GM20000 (cell line): ENCODE data around the gene SLC30A3.

ENCODE experiments used
- DNase-seq: peaks from one replicate; pipeline ENCODE4 v3.0.0; 2012; ENCODE audit warnings: low spot score
- TF ChIP-seq, protein P1 (sequence below): IDR thresholded peaks from 2 replicates; pipeline ENCODE4 v1.5.1; 2012; ENCODE audit warnings: mild to moderate bottlenecking, control low read depth; ENCODE audit errors: extremely low read depth, missing control alignments

The SLC30A3 gene

DNA sequence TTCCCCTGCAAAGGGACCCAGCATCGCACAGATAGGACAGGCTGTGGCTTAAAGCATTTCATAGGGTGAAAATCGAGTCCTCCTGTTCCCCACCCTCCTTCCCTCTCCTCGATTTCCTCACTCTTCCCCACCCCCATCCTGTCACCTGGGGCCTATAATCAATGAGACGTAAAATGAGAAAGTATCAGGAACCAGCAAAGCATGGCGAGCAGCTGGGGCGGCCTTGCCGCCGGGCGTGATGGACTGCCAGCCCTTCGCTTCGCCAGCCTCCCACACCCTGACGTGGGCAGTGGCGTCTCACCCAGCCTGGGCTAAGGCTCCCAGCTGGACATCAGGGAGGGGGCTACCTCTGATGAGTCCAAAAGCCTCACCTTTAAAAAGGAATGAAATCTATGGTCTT, 11.1 kb downstream of the SLC30A3 start:
- no peak for DNase-seq
- TF ChIP-seq, protein P1, sequence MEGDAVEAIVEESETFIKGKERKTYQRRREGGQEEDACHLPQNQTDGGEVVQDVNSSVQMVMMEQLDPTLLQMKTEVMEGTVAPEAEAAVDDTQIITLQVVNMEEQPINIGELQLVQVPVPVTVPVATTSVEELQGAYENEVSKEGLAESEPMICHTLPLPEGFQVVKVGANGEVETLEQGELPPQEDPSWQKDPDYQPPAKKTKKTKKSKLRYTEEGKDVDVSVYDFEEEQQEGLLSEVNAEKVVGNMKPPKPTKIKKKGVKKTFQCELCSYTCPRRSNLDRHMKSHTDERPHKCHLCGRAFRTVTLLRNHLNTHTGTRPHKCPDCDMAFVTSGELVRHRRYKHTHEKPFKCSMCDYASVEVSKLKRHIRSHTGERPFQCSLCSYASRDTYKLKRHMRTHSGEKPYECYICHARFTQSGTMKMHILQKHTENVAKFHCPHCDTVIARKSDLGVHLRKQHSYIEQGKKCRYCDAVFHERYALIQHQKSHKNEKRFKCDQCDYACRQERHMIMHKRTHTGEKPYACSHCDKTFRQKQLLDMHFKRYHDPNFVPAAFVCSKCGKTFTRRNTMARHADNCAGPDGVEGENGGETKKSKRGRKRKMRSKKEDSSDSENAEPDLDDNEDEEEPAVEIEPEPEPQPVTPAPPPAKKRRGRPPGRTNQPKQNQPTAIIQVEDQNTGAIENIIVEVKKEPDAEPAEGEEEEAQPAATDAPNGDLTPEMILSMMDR: no peak

DNA sequence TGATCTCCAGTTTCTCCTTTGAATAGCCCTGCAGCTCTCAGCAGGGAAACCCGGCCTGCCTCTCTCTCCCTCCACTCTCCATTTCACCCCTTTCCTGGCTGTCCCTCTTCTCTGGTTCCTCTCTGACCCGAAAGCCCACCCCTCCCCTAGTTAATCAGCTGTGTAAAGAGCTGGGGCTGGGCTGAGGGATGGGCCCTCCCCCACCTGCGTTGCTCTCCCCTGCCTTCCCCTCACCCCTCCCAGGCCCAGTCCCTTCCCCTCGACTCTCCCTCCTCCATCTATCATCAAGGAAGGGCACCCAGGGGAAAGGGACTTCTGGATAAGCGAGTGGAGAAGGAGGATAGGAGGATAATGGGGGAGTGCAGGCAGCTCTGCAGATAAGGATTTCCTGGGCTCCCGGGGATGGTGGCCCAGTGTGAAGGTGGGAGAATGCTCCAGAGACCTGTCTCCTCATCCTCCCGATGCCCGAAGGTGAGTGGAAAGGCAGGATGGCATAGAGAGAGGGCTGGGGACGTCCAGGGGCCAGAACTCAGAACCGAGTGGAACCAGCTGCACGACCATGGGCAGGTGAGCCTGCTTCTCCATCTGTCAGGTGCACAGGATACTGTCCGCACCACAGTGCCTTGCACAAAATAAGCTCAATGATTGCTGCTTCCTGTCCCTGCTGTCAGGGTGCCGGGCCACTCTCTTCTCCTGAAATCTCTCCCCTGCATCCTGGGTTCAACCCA, 12.0 kb downstream of the SLC30A3 start:
- TF ChIP-seq, protein P1: no peak
- DNase-seq: no peak

DNA sequence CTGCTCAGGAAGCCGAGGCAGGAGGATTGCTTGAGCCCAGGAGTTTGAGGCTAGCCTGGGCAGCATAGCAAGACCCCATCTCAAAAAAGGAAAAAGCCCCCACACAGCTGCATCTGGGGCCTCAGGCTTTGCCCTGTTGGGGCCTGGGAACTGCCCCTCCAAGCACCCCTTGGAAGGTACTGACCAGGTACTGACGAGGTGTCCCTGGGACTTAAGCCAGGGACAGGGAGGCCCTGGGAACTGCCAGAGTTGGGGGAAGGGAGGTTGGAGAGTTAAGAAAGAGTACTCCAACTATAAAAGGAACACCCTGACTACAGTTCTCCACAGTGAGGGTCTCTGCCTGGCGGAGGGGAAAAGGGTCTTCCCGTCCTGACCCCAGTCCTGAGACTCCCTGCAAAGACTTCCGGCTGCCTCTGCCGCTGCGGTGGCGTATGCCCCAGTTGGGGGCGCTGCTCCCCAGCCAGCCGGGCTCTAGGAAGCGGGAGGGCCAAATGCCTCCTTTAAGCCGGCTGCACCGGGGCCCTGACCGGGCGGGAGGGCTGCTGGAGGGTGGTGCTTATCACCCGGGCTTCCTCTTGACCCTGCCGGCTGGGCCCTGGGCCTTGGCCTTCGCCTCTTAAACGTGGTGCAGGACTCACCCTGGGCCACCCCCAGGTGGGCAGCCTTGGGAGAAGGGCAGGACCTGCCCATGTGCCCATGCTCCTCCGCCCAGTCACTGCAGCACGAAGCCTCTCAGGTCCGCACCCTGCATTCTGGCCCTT, 12.8 kb downstream of the SLC30A3 start:
- peak; percentile 83 for DNase-seq
- TF ChIP-seq, protein P1: peak; percentile 65

DNA sequence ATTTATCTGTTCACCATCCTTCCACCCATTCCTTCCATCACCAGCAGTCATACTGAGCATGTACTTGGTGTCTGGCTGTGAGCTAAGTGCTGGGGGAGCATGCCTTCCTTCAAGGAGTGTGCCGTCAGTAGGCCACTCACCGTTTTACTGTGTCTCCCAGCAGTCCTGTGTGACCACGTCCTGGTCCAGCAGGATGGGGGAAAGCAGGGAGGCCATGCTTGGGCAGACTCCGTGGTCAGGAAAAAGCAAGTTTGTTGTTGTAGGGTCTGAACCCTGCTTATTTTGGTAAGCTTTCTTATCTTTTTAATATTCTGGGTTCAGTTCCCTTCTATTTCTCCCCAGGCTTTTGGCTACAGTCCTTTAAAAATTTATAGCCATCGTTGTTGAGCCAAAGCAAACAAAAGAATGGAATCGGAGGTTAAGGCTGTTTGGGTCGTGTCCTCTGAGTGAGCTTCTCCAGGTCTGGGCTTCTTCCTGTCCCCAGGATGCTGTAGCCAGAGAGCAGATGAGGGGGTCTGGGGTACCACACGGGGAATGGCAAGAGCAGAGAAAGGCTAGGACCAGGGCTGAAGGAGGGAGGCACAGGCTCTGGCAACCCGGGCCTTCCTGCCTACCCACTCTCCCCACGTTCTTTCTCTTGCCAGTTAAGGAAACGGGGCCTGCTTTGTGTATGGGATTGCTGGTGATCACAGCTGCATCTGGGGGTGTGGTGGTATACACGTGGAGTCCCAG, 13.5 kb downstream of the SLC30A3 start:
- TF ChIP-seq, protein P1: no peak
- DNase-seq: no peak

DNA sequence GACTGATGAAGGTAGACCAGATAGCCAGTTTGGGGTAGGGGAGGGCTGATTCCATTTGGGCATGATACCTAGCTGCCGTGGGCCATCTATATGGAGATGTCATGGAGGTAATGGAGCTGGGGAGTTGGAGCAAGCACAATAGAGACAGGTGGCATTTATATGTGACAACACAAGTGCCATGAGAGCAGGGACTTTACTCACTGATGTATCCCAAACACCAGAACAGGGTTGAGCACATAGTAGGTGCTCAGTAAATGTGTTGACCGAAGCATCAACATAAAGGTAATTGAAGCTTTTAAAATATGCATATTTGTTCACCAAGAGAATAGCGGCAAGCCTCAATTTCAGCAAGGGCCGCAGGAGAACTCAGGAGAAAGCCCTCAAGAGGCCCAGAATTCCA, 15.0 kb downstream of the SLC30A3 start:
- DNase-seq: no peak
- TF ChIP-seq, protein P1: no peak

DNA sequence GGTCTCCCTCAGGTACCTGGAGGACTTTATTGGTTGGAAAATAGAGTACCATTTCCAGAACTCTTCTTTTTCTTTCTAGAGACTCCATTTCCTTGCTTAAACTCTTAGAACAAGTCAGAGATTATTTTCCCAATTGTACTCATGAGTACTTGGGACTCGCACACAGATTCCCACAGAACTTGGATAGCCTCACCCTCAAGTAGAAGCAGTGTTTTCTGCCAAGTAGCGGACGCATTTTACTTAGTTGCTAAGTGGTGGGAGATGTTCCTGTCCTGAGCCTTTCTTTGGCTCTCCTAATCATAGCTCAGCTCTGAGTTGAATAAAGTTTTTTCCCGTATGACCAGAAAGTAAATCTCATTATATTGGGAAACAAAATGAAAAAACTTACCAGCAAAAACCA, 17.2 kb downstream of the SLC30A3 start:
- no peak for DNase-seq
- TF ChIP-seq, protein P1: no peak

DNA sequence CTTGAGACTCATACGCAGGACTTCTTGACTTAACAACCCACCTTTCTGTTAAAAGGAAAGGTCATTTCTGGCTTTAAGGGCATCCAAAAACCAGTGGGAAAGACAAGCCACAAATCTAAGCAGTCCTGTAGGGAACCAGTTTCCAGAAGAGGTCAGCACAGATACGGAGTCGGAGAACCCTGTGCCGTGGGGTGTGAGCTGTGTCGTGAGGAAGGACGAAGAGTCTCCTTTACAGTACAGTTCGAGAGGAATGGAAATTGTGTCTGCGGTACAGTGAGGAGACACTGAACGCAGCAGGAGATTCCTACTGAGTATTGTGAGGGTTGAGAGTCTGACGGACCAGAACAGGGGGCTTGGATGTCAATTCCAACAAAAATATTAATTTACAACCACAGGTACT, 17.7 kb downstream of the SLC30A3 start:
- DNase-seq: no peak
- TF ChIP-seq, protein P1: no peak
